ENCODE results near the gene TGFB1I1.

Gene TGFB1I1

GRCh38 chr16:31489616-31490584 lies 17.9 kb downstream of the TGFB1I1 start:
- ChIA-PET CTCF (no interaction called here), POLR2A (ENCODE audit: low non-redundant PET) (no interaction called here)
- no peak for TF ChIP-seq CTCF (conservative IDR thresholded peaks at IDR 0.05; ENCODE audit: low read depth)
- no peak for DNase-seq (ENCODE audit: low spot score)
- H3K27ac ChIP-seq = peak overlapping the region; percentile 14

- DNase-seq (ENCODE audit: low spot score) = no peak
- no peak overlapping the region for H3K27ac ChIP-seq
- no peak for TF ChIP-seq CTCF (conservative IDR thresholded peaks at IDR 0.05; ENCODE audit: low read depth)
- POLR2A ChIA-PET (ENCODE audit: low non-redundant PET) = no interaction called here
- CTCF ChIA-PET = interaction anchor here (0.6 to 1.0 kb wide), 2 partner anchors 19 to 369 kb away, joined by 3 to 5 read pairs; no protein-coding TSS in a partner anchor
These were observed 19.9 kb downstream of the TGFB1I1 start for GRCh38 chr16:31491778-31492418.

GRCh38 chr16:31493506-31494125 lies 21.7 kb downstream of the TGFB1I1 start:
- no peak for DNase-seq (ENCODE audit: low spot score)

GRCh38 chr16:31496670-31497069 lies 24.7 kb downstream of the TGFB1I1 start:
- no peak for DNase-seq (ENCODE audit: low spot score)
- ChIA-PET POLR2A (ENCODE audit: low non-redundant PET) (no interaction called here), CTCF (interaction anchor here (0.6 kb wide), 1 partner anchor 13 kb away, joined by 5 read pairs; no protein-coding TSS in a partner anchor)
- no peak overlapping the region for H3K27ac ChIP-seq
- no peak for TF ChIP-seq CTCF (conservative IDR thresholded peaks at IDR 0.05; ENCODE audit: low read depth)

More at GRCh38 chr16:31493506-31494125, 21.7 kb downstream of the TGFB1I1 start:
- H3K27ac ChIP-seq = no peak overlapping the region
- ChIA-PET CTCF (interaction anchor here (0.7 kb wide), 1 partner anchor 222 kb away, joined by 3 read pairs; no protein-coding TSS in a partner anchor), POLR2A (ENCODE audit: low non-redundant PET) (interaction anchor here (0.6 kb wide), 1 partner anchor 380 kb away, joined by 5 read pairs; the partner anchor contains the start of gene ZNF267)
- TF ChIP-seq CTCF (conservative IDR thresholded peaks at IDR 0.05; ENCODE audit: low read depth) = no peak

GRCh38 chr16:31498493-31498892 lies 26.5 kb downstream of the TGFB1I1 start:
- no peak overlapping the region for H3K27ac ChIP-seq
- POLR2A ChIA-PET (ENCODE audit: low non-redundant PET) = no interaction called here
- CTCF ChIA-PET = no interaction called here
- DNase-seq (ENCODE audit: low spot score) = no peak
- no peak for TF ChIP-seq CTCF (conservative IDR thresholded peaks at IDR 0.05; ENCODE audit: low read depth)

- POLR2A ChIA-PET (ENCODE audit: low non-redundant PET) = no interaction called here
- CTCF ChIA-PET = interaction anchor here (0.6 kb wide), 1 partner anchor 162 kb away, joined by 3 read pairs; no protein-coding TSS in a partner anchor
These were observed 28.0 kb downstream of the TGFB1I1 start for GRCh38 chr16:31499928-31500327.

More at GRCh38 chr16:31499928-31500327, 28.0 kb downstream of the TGFB1I1 start:
- no peak for DNase-seq (ENCODE audit: low spot score)
- H3K27ac ChIP-seq = no peak overlapping the region
- no peak for TF ChIP-seq CTCF (conservative IDR thresholded peaks at IDR 0.05; ENCODE audit: low read depth)
